ENCODE results near the gene FKBP1A.
"Not testable (repeated sequence)": the region's sequence is repeated elsewhere in the genome, so short reads cannot be mapped to it uniquely, and the experiment has no call there.

FKBP1A gene

DNA sequence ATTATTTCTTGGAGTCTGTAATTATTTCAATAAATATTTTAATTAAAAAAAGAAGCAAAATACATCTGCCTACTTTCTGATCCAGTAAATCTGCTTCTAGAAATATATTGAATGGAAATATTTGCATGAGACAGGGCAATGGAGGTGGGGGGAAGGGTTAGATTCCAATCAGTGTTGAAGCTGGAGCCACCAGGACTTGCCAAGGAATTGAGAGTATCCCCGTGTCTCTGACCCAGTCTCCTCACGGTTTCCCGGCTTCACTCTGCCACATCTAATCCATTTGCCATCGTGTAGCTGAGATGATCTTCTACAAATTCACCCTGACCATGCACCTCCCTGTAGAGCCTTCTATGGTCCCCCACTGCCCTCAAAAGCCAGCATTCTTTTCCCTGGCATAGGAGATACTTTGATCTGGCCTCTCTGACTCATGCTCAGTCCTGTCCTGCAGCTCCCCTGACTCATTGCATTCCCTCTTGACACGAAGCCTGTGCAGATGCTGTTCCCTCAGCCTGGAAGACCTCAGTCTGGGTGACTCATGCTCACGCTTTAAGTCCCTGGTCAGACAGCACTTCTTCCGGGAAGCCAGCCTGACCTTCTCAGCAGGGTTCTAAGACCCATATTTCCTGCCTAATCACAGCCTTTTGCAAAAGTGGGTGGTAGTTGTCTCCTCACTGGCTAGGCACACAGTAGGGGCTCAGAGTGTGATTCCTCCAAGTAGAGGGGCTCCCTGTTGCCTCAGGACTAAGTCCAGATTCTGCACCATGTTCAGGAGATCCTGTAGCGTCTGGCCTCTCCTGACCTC is 23.0 kb upstream of the FKBP1A start:
- no peak for DNase-seq

DNA sequence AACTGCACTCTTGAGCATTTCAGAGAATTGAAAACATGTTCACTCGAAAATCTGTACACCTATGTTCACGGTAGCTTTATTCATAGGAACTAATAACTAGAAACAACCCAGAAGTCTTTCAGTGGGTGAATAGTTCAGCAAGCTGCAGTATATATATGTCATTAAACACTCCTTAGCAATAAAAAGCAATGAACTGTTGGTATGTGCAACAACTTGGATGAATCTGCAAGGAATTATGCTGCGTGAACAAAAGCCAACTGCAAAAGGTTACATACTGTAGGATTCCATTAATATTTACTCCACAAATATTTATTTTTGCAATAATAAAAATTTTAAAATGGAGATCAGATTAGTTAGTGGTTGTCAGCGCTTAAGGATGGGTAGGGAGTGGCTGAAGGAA is 22.1 kb upstream of the FKBP1A start:
- no peak for DNase-seq

DNA sequence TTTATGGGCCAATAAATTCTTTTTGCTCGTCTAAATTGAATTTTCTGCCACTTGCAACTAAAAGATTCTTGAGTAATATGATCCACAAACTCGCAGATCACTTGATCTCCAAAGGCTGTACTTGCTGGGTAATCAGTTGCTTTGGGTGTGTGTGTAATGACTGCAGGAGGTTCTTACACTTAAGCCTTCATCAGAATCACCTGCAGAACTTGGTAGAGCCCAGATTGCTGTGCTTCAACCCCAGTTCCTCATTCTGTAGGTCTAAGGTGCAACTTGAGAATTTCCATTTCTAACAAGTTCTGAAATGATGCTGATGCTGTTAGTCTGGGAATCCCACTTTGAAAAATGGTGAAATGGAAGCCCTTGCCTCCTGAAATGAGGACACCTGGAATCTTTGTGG is 12.9 kb upstream of the FKBP1A start:
- no peak for DNase-seq

DNA sequence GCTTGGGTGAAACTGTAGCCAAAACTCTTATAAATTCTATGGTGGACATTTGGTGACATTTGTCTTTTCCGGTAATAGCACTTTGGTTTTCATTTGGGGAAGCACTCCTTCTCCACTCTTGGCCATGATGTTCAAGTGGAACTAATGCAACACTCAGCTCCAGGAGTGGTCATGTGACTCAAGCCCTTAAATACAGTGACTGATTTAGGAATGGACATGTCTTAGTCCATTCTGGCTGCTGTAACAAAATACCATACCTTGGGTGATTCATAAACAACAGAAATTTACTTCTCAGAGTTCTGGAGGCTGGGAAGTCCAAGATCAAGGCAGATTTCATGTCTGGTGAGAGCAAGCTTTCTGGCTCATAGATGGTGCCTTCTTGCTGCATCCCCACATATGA is 10.8 kb upstream of the FKBP1A start:
- DNase-seq, result no peak

DNA sequence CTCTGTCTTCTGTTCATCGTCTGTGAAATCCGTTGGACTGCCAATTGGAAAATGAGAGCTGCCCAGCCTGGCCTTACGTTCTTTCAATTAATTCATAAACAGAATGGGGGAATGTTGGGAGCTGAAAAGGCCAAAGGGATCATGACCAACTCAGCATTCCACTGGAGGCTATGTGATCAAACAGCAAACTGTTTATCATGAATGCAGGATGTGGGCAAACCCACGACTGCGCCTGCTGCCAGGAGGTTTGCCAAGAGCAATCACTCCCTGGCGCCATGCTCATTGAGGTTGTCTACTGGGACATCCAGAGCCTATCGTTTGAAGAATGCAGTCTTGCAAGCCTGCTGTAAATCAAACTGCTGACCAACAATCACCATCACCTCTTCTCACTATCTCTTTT is 9.3 kb upstream of the FKBP1A start:
- DNase-seq, result no peak

DNA sequence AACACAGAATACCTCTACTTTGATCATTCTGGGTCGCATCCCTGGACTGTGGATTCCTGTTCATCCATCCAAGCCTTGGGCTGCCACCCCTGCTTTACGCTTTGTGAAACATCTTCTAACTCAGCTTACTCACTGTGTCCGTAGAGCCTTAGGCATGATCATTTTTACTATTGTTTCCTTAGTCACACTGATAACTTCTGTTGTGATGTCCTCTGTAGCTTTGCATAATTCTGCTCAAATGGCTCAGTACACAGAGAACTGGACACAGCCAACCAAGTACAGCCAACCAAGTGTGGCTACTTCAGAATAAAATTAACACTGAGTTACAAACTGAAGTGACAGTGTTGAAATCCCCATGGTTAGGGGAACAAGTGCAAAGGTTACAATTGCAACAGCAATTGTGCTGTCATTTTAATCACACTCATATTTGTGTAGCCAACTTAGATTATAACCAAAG is 8.6 kb upstream of the FKBP1A start:
- DNase-seq, result no peak

DNA sequence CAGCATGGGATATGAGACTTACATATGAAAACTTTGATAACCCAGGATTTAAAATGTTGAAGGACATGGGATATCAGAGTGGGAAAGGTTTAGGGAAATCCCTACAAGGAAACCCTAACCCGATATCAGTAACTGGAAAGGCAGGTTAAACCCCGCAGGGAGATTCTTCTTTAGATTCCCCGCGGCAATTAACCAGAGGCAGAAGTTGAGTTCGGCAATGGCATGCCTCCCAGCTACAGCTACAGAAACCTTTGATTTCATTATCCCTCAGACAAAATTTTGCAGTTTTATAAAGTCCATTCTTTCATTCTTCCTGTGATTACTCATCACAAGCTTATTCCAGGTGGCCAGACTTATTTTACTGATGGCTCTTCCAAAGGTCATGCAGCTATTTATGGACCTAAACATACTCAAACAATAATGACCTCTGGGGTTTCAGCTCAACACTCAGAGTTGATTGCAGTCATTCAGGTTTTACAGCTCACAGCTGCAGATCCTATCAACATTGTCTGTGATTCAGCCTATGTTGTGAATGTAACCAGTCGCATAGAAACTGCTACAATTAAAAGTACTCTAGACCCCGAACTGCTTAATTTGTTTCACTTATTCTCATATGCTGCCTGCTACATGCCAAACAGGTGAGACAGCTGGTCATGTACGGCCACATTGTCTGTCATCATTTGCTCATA is 7.0 kb upstream of the FKBP1A start:
- DNase-seq, result not testable (repeated sequence)

DNA sequence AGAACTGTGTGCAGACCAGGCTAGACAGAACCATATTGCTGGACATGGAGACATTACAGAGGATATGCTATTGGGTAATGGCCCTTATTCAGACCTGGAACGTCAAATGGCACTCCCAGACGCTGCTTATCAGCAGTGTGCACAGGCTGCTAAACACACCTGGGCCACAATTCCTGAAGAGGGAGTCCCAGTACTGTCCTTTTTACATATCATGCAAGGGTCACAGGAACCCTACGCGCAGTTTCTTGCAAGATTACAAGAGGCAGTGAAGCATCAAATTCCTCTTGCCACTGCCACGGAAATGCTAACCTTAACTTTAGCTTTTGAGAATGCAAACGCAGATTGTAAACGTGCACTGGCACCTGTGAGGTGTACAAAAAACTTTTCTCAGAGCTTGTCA is 5.3 kb upstream of the FKBP1A start:
- DNase-seq, result not testable (repeated sequence)

DNA sequence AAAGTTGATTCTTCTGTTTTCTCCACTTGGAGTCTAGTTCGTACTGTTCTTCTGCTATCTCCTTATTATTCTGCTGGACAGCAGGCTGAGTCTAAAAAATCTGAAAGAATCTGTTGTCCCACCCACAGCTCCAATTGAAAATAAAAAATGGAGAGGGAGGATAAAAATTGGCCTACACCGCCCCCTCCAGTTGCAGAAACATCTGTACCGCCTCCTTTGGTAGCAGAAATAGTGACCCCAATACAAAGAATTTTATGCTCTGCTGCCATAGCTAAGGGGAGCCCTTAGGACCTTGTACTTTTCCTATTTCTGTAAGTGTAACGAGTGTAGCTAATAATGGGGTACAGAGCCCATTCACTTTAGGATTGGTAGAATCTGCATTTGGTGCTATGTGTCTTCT is 4.9 kb upstream of the FKBP1A start:
- DNase-seq, result no peak

DNA sequence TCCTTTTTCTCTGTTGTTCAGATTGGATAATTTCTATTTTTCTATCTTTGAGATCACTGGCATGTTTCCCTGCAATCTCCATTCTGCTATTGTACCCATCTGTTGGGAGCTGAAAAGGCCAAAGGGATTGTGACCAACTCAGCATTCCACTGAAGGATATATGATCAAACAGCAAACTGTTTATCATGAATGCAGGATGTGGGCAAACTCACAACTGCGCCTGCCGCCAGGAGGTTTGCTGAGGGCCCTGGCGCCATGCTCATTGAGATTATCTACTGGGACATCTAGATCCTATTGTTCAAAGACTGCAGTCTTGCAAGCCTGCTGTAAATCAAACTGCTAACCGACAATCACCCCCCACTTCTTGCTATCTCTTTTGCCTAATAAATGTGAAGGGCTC is 3.8 kb upstream of the FKBP1A start:
- no peak for DNase-seq

DNA sequence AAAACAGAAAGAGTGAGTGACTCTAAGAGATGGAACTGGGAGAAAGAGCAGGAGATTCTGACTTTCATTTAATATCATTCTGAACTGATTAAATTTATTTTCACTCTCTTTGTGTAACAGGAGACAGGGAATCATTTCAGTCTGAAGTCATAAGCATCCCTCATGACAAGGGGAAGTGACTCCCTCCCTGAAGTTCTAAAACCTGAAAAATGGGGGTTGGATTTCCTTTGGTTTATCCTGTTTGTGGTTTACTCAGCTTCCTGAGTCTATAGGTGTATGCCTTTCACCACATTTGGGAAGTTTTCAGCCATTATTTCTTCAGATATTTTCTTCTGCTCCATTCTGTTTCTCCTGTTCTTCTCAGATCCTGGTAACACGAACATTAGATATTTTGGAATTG is 3.4 kb upstream of the FKBP1A start:
- DNase-seq, result no peak

DNA sequence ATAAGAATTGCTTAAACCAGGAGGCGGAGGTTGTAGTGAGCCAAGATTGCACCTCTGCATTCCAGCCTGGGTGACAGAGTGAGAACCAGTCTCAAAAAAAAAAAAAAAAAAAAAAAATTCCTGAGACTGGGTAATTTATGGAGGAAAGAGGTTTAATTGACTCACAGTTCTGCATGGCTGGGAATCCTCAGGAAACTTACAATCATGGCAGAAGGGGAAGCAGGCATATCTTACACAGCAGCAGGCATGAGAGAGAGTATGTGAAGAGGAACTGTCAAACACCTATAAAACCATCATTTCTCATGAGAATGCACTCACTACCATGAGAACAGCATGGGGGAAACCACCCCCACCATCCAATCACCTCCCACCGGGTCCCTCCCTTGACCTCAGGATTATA is 1.8 kb upstream of the FKBP1A start:
- no peak for DNase-seq

DNA sequence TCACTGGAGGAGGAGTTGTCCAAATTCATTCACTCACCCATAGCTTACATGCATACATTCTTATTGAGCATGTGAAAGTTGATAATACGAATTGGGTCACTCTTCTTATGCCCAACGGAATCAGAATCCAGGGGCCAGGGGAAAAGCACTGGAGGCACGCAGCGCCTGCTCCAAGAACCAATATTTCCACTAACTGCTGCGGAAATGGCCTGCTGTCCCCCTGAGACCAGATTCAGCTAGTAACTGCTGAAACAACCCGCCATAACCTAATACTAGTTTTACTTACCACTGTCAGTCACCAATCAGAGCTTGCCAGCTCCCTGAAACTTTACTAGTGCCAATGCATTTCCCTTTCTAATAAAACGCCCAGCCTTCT is 641 bp upstream of the FKBP1A start:
- DNase-seq, result no peak

DNA sequence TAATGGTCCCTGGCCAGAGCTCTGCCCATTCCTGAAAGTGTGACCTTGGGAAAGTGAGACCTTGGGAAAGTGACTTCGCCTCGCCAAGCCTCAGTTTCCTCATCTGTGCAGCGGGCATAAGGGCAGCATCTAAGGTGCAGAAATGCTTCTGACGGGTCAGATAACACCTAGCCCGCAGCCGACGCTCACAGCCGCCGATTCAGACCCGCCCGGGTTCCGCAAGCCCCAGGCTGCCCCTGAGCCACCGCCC is 486 bp downstream of the FKBP1A start:
- DNase-seq, result no peak

DNA sequence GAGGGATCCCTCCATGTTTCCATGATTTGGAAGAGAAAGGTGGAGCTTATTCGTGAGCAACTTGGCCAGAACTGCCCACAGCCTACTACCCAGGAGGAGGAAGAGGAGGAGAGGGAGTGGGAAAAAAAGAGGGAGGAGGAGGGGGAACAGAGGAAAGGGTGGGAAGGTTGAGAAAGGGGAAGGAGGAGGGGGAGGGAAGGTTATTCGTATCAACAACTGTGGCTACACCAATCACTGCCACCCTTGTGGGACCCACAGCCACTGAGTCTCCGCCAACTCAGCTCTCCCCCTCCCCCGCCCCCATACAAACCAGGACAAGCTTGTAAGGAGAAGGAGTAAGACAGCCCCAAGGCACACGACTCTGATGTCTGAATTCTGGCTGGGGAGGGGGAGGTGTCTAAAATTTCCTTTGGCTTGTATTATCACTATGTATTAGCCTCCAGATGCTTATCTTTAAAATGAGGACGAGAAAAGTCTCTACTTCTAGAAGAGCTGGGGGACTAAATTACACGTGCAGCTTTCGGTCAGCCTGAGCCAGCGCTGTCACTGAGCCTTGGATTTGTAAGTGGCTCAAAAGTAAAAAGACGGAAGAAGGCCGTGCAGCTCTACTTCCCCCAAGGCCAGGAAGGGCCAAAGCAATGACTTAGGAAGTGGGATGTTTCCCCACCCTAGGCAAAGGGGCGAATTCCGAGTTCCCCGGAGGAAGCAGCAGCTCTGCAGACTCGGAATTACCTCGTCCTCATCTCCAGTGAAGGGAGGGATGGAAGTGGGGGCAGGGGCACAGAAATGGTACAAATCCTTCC is 1.0 kb downstream of the FKBP1A start:
- no peak for DNase-seq

DNA sequence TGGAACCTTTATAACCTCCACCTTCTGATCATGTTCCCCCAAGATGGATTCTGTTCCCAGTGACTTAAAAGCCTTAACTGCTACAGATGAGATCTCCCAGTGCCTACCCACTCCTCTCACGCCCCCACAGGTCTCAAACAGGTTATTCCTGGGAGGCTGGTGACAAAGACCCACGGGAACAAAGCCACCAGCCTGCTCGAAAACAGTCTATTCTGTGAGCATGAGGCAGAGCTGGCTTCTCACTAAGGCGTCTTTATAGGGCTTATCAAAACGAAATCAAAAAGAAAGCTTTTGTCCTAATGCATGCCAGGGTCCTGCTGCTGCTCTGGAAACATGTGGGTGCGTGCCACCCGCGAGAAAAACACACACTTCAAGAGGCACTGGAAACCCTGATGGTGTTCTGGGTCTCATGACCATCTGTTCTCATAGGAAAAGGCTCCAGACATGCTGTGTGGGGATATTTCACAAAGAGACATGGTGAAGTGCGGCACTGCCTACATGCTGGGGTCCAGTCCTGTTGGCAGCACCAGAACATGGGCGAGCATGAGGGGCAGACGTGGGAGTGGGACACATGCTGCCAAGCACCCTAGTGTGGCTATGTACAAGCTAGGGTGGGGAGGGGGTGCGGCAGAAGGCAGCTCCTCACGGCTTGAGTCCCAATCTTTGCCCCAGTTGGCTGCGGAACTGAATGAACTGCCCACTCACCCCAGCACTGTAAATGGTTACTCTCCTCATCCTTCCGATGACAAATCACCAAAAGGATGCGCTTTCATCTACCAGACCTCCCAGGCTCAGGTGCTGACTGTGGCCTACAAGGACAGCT is 2.1 kb downstream of the FKBP1A start:
- DNase-seq, result no peak

DNA sequence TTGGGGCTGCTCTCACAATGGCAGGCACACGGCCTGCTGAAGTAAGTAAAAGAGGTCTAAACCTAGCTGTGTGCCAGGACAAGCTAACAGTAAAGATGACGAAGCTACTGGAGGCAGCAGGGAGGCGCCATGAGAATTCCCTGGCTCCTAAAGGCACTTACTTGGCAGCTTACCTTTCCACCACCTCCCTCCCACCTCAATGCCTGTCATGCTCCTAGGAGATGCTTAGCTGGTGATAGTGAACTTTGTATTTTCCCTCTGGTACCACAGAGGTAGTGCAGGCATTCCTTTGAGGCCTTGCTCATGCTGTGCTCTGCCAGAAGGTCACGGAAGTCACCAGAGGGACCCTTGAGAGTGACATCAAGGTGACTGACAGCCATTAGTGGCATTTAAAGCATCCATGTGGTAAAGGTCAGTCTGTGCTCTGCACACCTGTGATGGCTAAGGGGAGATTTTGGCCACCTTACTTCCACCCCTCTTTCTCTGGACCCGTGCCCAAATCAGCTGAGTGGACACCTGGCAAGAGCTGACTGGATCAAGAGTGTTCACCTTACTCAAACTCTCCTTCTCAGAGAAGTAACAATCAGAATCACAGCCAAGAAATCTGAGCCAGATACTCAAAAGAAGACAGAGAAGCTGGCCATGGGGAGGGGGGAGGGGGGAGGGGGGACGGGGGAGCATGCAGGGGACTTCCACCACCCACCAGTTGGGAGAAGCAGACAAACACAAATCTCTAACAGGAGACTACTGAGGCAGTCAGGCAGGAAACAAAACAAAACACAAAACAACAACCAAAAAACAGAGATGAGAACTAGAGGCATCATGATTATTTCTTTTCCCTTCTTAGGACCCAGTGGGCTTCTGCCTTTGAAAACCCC is 2.9 kb downstream of the FKBP1A start:
- DNase-seq, result no peak

DNA sequence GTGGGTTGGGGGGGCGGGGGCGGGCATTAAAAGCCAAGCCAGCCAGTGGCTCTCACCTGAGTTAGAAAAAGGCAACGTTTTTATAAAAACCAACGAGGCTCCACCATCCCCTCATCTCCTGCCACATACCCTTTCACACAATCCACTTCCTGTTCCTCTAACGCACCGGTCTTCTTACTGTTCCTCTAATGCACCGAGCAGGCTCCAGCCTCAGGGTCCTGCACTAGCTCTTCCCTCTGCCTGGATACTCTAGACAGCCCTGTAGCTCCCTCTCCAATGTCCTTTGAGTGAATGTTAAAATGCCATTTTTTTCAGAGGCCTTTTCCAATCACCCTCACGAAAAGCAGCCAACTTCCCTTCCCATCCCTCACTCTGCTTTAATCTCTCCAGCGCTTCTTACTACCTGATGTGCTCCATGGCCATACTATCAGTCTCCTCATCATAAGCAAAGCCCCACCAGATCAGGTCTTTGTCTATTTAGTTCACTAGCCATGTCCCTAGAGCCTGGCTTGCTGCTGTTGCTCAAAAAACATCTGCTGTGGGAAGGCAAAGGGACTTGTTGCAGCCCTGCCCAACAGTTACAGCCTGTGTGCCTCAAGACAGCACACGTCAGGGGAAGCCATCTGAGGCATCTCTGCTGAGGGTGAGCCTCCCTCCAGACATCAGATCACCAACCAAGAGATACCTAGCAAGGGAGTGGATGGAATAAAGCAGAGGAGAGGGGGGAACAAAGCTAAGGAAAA is 3.9 kb downstream of the FKBP1A start:
- no peak for DNase-seq

DNA sequence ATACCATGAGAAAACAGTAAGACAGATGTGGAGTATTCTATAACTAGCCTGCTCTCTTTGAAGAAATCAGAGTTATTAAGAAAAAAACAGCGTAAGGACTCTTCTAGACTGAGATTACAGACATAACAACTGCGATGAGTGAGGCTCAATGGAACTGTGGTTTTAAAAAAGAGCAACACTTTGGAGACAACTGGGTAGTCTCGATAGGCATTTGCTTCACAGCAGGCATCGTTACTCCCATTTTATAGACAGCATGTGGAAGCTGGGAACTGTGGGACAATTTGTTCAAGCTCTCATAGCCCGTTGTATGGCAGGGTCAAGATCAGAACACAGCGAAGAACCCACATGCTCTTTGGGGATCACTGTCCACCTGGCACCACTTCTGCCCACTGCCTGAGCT is 4.6 kb downstream of the FKBP1A start:
- no peak for DNase-seq

DNA sequence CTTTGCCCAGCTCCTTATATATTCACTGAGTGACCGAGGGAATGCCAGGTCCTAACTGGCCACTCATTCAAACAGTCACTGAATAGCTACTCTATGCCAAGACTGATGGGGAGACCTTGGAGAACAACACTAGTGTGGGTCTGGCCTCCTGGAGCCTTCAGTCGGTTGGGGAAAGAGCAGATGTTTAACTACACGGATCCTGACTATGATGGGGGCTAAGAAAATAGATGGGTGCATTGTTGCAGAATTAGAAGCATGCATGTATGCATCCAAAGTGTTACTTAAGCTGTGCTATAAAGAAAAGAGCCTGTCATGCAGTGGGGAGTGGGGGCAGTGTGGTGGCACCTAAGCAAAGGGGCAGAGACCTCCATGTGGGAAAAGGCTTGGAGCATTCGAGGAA is 6.5 kb downstream of the FKBP1A start:
- no peak for DNase-seq

DNA sequence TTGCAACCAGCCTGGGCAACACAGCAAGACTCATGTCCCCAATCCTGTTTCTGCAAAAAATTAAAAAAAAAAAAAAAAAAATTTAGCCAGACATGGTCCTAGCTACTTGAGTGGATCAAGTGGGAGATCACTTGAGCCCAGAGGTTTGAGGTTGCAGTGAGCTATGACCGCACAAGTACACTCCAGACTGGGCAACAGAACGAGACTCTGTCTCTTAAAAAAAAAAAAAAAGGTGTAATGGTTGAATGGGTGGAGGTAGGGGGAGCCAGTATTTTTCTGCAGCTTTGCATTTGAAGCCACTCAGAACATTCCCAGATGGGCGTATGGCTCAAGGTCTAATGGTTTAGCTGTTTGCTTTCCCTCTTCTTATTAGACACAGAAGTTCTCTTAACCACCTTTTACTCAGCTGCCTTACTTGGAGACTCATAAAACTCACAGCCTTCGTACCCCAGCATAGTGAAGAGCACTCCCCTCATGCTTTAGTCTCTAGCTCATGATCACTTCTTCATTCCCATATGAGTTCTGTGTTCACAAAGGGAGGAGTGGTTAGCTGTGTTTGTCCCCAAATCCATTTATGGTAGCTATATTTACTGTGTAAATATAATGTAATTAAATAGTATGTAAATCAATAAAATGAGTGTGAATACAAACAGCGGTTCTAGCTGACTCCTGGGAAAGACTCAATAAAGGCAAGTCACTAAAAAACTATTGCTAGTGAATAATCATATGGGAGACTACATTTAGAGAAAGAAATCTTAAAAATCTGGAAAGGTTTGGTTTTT is 9.0 kb downstream of the FKBP1A start:
- DNase-seq, result no peak
